ENCODE results near the gene STXBP6. TPM values are rescaled to one million over a fixed set of nuclear protein-coding genes. Genes with fewer than 3 reads are reported as not detected.

STXBP6 gene
- total RNA-seq, 1 donor, result 5.8 TPM

DNA sequence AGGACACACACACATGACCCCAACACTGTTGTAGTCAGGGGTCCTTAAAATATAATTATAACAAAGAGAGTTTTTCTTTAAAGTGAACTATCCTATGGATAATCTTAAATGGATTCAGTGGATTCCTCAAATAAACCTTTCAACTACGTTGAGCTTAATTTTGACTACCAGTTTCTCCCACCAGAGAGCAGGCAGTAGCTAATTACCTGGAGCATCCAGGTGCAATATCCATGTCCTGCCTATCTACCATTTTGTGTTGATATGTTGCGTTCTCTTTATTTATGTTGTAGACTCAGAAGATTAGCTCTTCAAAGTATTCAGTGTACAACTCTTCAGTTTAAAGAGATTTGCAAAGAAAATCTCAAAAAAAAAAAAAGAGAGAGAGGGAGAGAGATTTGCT is 288.8 kb downstream of the STXBP6 start:
- no peak for TF ChIP-seq CTCF (IDR thresholded peaks at IDR 0.05; ENCODE audit: extremely low read depth, low read depth, low read length)
- DNase-seq (ENCODE audit: insufficient read length, low spot score, missing footprints), result no peak
- Histone ChIP-seq H3K4me2 (ENCODE audit: insufficient read depth, low read length) (no peak overlapping the region), H2AFZ (ENCODE audit: low read length) (no peak overlapping the region), H3K79me2 (ENCODE audit: insufficient read depth, low read length) (no peaks in the 10 kb centered on the region), H3K27ac (ENCODE audit: low read depth, low read length) (no peak overlapping the region), H3K4me3 (ENCODE audit: insufficient read depth, low read length) (no peak overlapping the region), H3K36me3 (ENCODE audit: insufficient read depth, low read length) (no peaks in the 10 kb centered on the region), H3K4me1 (ENCODE audit: insufficient read depth, low read length) (no peaks in the 10 kb centered on the region), H4K20me1 (ENCODE audit: insufficient read depth, low read length) (no peaks in the 10 kb centered on the region), H3K27me3 (ENCODE audit: insufficient read depth, low read length) (no peaks in the 10 kb centered on the region), H3K9me3 (ENCODE audit: low read depth, low read length) (no peaks in the 10 kb centered on the region)
